HT-29 (cell line): ENCODE results near the gene CLEC4D. TPM values are rescaled to one million over a fixed set of nuclear protein-coding genes. Genes with fewer than 3 reads are reported as not detected.
"Not testable (repeated sequence)": the region's sequence is repeated elsewhere in the genome, so short reads cannot be mapped to it uniquely, and the experiment has no call there.

ENCODE experiments used
- DNase-seq: peaks from one replicate; pipeline ENCODE4 v3.0.0-alpha.2; 2015; ENCODE audit warnings: low spot score
- total RNA-seq: library from RNA; depleted of rRNA; stranded (reverse); fragments of >200 nt; shearing (Covaris generic); gene quantifications from 2 replicates; pipeline ENCODE4 v1.2.3, GENCODE V29; 2014; rRNA removed

CLEC4D gene
- not detected in 2 replicates for total RNA-seq

DNA sequence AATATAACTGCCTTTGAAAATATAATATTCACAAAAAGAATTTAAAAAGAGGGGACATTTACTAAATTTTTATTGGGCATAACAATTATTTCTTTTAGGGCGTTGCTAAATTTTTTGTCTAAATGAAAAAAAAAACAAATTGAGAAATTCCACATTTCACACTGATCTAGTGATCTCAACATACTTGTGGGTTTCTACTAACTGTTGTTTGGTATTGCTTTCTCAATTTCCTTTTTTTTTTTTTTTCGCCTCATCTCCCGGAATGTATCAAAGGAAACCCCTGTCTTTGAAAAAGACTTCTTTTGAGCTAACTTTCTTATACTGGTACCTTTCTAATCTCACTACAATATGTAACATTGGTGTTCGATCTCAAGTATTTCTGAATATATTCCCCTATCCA lies at the start of gene CLEC4D:
CLEC4D (plus strand) TSS at position 248 of the 400 bp plus-strand sequence. CDS start 230 bp downstream, outside the sequence.
- DNase-seq = no peak

DNA sequence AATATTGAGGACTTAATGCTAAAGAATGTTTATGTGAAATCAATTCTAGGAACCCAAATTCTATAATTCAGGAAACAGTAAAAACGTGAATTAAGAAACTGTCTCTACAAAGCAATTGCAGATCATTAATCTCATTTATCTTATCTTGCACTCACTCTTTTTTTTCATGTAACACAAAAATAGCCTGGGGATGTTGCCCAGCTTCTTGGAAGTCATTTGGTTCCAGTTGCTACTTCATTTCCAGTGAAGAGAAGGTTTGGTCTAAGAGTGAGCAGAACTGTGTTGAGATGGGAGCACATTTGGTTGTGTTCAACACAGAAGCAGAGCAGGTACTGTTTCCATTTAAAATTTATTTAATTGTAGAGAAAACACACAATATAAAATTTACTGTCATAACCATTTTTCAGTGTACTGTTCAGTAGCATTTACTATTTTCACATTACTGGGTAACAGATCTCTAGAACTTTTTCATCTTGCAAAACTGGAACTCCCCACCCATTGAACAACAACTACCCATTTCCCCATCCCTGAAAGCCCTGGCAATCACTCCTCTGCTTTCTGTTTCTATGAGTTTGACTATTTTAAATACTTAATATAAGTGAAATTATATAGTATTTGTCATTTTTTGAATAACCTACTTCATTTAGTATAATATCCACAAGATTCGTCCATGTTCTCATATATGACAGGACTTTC lies 47.9 kb upstream of the CLEC4D start:
- DNase-seq = no peak

DNA sequence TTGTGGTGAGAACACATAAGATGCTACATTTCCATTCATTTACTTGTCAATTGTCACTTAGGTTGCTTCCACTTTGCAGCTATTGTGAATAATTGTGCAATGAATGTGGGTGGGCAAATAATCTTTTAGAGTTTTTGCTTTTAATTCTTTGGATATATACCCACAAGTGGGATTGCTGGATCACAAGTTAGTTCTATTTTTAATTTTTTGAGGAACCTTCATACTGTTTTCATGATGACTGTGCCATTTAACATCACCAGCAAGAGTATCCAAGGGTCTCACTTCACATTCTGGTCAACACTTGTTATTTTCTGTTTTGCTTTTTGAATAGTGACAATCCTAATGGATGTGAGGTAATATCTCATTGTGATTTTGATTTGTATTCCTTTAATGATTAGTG lies 47.1 kb upstream of the CLEC4D start:
- DNase-seq = no peak

- DNase-seq = no peak
These were observed 42.2 kb upstream of the CLEC4D start for GRCh38 chr12:8471090-8471489.

DNA sequence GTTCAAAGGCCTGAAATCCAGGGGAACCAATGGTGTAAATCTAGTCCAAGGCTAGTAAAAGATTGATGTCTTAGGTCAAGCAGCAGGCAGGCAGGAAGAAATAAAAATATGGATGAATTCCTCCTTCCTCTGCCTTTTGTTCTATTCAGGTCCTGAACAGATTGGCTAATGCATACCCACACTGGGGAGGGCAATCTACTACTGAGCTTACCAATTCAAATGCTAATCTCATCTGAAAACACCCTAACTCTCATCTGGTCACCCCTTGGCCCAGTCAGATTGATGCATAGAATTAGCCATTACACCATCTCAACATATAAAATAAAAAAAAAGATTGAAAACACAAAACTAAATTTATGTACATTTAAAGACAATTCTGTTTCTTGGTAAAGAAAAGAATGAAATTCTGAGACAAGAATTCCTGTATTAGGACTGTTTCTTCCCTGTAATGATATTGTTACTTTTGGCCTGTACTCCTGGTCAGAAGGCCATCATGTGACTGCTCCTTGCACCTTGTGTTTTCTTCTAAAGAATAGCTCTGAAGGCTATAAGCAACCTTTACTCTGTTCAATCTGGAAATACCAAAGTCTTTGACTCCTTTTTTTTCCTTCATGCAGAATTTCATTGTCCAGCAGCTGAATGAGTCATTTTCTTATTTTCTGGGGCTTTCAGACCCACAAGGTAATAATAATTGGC lies 37.6 kb upstream of the CLEC4D start:
- no peak for DNase-seq

GRCh38 chr12:8482571-8483061 lies 30.7 kb upstream of the CLEC4D start:
- DNase-seq = no peak

DNA sequence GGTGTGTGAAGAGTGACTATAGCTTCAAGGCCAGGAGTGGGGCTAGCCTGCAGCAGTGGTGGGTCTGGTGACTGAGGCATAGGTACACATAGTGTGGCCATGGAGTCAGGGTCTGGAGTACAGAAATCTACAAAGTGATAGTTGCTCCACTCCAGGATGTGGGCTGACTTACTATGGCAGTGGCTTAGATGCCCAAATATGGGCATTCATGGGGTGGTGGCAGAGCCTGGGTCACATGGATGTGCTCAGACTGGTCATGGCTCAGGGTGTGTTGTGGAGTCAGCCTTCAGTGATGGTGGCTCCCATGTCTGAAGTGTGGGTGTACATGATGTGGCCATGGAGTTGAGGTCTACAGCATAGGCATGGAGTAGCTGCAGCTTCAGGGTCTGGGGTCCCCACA lies 30.2 kb upstream of the CLEC4D start:
- DNase-seq = no peak

DNA sequence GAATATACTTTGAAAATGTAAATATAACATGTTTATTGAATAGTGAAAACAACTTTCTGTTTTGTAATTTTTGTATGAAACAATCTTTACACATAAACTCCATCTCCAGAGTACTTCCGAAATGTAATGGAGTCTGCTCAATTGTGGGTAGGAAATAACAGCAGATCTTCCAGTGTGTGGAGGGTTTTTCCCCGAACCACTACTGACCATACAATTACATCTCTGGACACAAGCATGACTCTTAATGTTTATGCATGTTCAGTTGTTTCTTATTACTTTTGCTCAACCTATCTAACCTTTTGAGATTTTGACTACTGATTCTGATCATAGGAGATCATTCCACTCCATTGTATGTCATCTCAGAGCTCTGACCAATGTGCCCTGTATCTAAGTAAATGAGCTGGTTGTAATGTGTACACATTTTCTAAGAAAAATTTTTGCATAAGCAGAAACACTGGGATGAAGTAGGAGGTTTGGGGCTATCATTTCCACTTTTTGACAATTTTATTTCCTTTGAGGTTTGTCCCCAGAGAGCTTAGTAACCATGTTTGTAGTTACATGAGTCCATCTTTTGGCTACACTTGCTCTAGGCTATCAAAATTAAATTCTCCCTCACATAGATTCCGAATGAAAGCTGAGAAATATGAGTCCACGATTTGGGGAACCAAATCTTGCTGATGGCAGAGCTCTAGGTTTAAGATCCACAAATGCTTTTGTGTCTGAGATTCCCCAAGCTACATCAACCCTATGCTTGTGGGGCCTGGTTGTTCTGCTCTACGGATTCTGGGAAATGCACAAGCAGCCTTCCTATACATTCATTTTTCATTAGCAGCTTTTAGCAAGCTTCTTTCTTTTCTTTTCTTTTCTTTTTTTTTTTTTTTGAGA lies 21.4 kb upstream of the CLEC4D start:
- DNase-seq = no peak

DNA sequence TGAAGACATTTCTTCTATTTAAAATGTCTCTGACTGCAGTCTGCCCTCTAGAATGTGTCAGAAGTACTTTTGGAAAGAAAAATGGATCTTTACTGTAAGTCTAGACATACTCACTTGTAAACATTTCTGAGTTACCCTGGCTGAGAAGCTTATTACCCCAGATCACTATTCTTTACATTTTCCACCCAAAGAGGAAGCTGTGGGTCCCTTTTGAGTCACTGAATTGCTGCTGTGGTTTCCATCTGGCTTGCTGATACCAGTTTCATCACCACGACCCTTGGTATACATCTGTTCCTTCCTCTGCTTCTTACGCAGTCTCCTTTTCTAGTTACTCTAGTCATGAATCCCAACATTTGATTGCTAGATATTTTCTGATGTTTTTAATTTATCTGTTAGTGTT lies 20.2 kb upstream of the CLEC4D start:
- no peak for DNase-seq

- DNase-seq = not testable (repeated sequence)
These were observed 17.6 kb upstream of the CLEC4D start for GRCh38 chr12:8495671-8496070.

DNA sequence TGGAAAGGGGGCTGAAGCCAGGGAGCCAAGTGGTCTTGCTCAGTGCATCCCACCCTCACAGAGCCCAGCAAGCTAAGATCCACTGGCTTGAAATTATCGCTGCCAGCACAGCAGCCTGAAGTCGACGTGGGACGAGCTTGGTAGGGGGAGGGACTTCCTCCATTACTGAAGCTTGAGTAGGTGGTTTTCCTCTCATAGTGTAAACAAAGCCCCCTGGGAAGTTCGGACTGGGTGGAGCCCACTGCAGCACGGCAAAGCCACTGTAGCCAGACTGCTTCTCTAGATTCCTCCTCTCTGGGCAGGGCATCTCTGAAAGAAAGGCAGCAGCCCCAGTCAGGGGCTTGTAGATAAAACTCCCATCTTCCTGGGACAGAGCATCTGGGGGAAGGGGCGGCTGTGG lies 17.2 kb upstream of the CLEC4D start:
- not testable (repeated sequence) for DNase-seq

GRCh38 chr12:8499616-8500015 lies 13.7 kb upstream of the CLEC4D start:
- DNase-seq = no peak

DNA sequence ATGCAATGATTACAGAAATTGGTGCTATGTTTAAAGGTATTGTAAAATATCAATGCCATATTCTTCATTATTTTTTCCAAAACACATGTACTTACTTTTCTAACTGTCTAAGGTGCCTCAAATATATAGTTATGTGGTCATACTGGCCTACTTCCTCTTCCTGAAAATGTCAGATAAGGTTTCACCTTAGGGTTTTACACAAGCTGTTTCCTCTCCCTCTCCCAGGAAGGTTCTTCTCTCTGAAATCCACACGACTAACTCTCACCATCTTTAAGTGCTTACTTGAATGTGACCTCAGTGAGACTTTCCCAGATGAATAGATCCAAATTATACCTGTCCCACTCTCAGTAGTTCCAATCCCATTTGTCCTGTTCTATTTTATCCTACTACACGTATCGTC lies 11.6 kb upstream of the CLEC4D start:
- no peak for DNase-seq

- no peak for DNase-seq
These were observed 9.0 kb upstream of the CLEC4D start for GRCh38 chr12:8504351-8504750.

DNA sequence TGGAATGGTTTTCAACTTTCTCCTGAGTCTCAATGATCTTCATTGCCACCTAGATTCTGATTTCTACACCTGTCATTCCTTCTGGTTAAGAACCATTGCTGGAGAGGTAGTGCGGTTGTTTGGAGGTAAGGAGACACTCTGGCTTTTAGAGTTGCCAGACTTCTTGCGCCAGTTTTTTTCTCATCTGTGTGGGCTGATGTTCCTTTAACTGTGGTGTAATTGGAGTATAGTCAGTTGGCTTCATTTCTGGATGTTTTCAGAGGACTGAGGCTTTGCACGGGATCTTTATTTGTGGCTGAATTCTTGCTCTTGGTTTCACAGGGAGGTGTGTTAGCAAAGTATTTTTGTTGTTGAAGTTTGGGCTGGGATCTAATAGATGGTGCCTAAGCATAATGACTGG lies 5.7 kb upstream of the CLEC4D start:
- DNase-seq = no peak

DNA sequence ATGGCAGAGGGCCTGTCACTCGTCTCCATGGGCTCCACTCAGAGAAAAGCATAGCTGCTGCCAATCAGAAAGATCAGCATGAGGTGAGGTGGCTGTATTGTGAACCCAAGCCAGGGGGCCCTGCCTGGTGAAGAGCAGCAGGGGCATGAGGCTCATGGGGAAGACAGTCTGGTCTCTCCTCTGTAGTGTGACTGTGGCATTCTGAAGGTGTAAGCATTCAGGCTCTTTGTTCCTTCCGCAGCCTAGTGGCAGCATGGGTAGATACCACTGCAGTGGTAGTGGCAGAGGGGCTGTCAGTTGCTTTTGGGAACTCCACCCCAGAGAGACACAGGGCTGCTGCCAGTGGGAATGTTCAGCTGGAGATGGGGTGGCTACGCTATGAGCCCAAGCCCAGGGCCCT lies 5.1 kb upstream of the CLEC4D start:
- DNase-seq = no peak

- DNase-seq = no peak
These were observed 4.1 kb upstream of the CLEC4D start for GRCh38 chr12:8508910-8509841.

DNA sequence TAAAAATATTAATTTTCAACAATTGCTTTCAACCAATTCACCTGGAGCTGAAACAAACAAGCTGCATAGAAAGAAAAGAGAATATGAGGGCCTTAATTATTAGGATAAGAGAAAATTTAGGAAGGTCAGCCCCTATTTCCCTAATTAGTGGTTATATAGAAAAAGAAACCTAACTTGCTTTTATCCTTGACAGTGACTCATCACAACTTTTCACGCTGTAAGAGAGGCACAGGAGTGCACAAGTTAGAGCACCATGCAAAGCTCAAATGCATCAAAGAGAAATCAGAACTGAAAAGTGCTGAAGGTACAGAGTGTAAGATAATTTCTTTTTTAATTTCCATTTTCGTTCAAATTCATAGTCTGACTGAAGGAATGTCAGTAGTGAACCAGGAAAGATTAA lies 4.7 kb downstream of the CLEC4D start:
- no peak for DNase-seq

DNA sequence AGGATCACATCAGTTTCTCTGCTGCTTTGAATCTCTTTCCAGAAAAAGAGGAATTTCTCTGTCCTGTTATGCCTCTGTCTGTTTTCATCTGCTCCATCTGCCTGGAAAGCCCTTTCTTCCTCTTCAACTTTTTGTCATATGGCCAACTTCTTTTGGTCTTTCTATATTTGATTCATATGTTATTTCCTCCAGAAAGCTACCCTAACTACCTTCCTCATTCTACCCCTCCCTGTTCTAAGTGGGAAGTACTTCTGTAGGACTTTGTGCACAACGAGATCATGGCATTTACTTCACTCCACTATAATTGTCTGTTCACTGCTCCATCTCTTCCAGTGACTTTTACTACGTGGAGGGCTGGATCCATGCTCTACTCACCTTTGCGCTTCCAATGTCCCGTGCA lies 5.9 kb downstream of the CLEC4D start:
- no peak for DNase-seq

GRCh38 chr12:8527250-8528130 lies 14.2 kb downstream of the CLEC4D start:
- no peak for DNase-seq
